Measurements from ENCODE around the gene ARHGAP32. TPM values are rescaled to one million over a fixed set of nuclear protein-coding genes. Genes with fewer than 3 reads are reported as not detected.

The ARHGAP32 gene
- total RNA-seq, 1 donor from 2014 or later = 38.4 TPM

DNA sequence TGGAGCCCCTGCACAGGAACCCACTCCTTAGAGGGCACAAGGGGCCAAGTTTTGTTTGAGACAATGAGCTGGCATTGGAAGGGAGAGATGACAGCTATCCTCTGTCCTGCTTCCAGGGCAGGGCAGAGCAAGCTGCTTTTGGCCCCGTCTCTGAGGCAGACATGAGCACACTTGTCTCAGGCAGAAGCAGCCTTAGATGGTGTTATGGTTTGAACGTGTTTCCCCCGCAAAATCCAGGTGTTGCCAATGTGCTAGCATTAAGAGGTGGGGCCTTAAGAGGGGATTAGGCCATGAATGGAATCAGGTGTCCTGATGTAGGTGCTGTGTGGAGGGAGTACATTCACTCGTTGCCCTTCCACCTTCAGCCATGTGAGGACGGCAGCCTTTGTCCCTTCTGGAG is 252.0 kb downstream of the ARHGAP32 start:
- no peak for DNase-seq (ENCODE audit: low read depth, low spot score)
- Mint-ChIP-seq H3K36me3 (ENCODE audit: low read depth) (no peaks in the 10 kb centered on the region), H3K4me3 (no peak overlapping the region), H3K9me3 (no peaks in the 10 kb centered on the region), H3K27me3 (ENCODE audit: low read depth) (peaks cover 8% of the 10 kb centered on the region), H3K27ac (ENCODE audit: unreplicated experiment) (no peak overlapping the region), H3K4me1 (peaks cover 42% of the 10 kb centered on the region)
- TF ChIP-seq, protein P1, sequence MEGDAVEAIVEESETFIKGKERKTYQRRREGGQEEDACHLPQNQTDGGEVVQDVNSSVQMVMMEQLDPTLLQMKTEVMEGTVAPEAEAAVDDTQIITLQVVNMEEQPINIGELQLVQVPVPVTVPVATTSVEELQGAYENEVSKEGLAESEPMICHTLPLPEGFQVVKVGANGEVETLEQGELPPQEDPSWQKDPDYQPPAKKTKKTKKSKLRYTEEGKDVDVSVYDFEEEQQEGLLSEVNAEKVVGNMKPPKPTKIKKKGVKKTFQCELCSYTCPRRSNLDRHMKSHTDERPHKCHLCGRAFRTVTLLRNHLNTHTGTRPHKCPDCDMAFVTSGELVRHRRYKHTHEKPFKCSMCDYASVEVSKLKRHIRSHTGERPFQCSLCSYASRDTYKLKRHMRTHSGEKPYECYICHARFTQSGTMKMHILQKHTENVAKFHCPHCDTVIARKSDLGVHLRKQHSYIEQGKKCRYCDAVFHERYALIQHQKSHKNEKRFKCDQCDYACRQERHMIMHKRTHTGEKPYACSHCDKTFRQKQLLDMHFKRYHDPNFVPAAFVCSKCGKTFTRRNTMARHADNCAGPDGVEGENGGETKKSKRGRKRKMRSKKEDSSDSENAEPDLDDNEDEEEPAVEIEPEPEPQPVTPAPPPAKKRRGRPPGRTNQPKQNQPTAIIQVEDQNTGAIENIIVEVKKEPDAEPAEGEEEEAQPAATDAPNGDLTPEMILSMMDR (conservative IDR thresholded peaks at IDR 0.05) = no peak

DNA sequence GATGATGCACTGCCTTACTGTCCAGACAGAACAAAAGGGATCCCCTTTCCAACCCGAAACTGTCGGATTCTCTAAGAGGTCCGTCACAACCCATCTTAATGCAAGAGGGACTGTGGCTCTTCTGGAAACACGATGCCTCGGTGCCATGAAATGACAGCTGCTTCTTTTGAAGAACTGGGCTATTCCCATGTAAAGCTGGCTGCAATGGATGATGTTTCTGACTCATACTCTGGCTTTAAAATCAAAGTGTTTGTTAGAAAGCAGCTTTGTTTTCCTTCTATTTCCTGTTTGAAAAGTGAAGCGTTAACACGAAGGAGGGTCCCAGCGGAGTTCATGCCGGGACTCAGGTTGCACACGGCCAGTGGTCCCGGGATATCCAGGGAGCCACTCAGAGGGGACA is 252.5 kb downstream of the ARHGAP32 start:
- no peak overlapping the region for H3K4me3 Mint-ChIP-seq
- DNase-seq (ENCODE audit: low read depth, low spot score) = no peak
- H3K36me3 Mint-ChIP-seq (ENCODE audit: low read depth) = no peaks in the 10 kb centered on the region
- no peak overlapping the region for H3K27ac Mint-ChIP-seq (ENCODE audit: unreplicated experiment)
- peaks cover 8% of the 10 kb centered on the region for H3K27me3 Mint-ChIP-seq (ENCODE audit: low read depth)
- H3K4me1 Mint-ChIP-seq = peaks cover 45% of the 10 kb centered on the region
- no peaks in the 10 kb centered on the region for H3K9me3 Mint-ChIP-seq
- TF ChIP-seq, protein P1 (conservative IDR thresholded peaks at IDR 0.05) = no peak

DNA sequence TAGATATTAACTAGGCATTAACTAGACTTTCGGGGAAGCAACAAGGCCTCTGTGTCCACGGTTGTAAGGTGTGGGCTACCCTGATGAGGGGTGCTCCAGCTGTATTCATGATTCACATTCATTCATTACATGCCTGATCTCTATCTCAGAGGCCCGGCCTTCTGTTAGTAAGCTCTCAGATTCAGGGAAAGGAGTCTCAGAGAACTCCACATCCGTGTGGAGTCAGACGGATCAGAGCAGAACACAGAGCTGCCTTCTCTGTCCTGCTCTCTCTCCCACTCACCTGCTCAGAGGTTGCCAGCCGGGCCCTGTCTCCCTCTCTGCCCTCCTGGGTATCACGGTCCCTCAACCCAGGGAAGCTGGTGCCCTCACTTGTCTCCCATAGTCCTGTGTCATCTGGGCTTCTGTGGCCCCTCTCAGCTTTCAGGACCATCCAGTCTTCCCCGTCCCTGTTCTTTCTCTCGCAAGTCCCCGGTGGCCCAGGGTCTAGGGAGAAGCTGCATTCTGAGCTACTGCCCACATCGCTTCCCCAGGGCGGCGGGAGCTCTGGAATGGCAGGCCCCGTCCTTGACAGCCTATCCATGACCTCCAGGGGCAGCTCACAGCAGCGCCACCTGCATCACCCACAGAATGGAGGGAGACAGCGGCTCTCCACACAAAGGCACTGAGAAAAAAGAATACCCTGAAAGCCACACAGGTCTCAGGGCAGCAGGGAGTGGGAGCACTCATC is 253.8 kb downstream of the ARHGAP32 start:
- no peaks in the 10 kb centered on the region for H3K9me3 Mint-ChIP-seq
- peaks cover 52% of the 10 kb centered on the region for H3K4me1 Mint-ChIP-seq
- H3K4me3 Mint-ChIP-seq = no peak overlapping the region
- no peak for DNase-seq (ENCODE audit: low read depth, low spot score)
- peaks cover 4% of the 10 kb centered on the region for H3K27me3 Mint-ChIP-seq (ENCODE audit: low read depth)
- H3K36me3 Mint-ChIP-seq (ENCODE audit: low read depth) = no peaks in the 10 kb centered on the region
- TF ChIP-seq, protein P1 (conservative IDR thresholded peaks at IDR 0.05) = no peak
- H3K27ac Mint-ChIP-seq (ENCODE audit: unreplicated experiment) = peak overlapping the region; percentile 78

DNA sequence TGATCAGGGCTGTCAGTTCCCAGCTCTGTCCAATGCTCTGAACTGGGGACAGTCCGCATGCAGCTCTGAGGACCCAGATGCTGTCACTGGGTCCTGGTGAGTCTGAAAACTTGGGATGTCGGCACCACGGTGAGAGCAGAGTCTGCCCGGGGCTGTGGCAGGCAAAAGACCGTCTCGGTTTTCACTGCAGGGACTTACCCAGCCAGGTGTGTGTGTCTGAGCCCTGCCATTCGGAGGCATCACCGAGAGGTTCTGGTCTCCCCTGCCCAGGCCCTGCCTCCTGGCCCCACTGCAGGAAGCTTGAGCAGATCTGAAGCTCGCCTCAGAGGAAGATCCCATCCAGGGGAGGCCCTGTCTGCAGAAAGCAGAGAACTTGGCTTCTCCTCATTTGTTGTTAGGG is 254.6 kb downstream of the ARHGAP32 start:
- peaks cover 2% of the 10 kb centered on the region for H3K27me3 Mint-ChIP-seq (ENCODE audit: low read depth)
- DNase-seq (ENCODE audit: low read depth, low spot score) = no peak

DNA sequence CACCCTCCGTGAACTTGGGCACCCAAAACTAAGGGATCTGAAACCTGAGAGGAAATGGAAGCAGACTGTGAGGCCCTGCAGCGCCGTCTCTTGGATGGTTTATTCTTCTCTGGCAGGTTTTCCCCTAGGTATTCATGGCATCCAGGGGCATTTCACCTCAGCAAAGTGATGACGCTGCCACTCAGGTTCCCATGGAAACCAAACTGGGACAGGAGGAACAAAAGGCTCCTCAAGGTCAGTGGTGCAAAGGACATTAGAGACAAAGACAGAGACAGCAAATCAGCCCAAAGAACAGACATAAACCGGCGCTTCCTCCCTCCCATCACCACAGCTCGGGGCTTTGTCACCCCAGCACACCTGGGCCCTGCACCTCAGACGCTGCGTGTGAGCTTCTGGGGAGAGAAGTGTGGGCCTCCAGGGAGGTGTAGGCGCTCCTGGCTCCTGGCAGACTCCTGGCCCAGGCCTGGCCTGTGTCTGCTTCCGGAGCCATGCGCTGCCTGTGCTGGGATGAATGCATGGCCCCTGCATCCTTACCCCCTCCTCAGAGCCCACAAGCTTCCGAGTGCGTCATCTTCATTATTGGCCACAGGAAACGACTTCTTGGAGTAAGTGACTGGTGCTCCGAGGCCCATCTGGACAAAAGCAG is 255.4 kb downstream of the ARHGAP32 start:
- Mint-ChIP-seq H3K27ac (ENCODE audit: unreplicated experiment) (peak overlapping the region; percentile 84), H3K4me3 (no peak overlapping the region)

More for the DNA sequence above, 254.6 kb downstream of the ARHGAP32 start:
- H3K9me3 Mint-ChIP-seq = no peaks in the 10 kb centered on the region
- H3K27ac Mint-ChIP-seq (ENCODE audit: unreplicated experiment) = peak overlapping the region; percentile 84
- TF ChIP-seq, protein P1 (conservative IDR thresholded peaks at IDR 0.05) = no peak
- H3K36me3 Mint-ChIP-seq (ENCODE audit: low read depth) = no peaks in the 10 kb centered on the region
- H3K4me1 Mint-ChIP-seq = peaks cover 53% of the 10 kb centered on the region
- no peak overlapping the region for H3K4me3 Mint-ChIP-seq

More for the DNA sequence above, 255.4 kb downstream of the ARHGAP32 start:
- DNase-seq (ENCODE audit: low read depth, low spot score) = no peak
- peaks cover 4% of the 10 kb centered on the region for H3K27me3 Mint-ChIP-seq (ENCODE audit: low read depth)
- H3K9me3 Mint-ChIP-seq = no peaks in the 10 kb centered on the region
- TF ChIP-seq, protein P1 (conservative IDR thresholded peaks at IDR 0.05) = no peak
- H3K4me1 Mint-ChIP-seq = peaks cover 61% of the 10 kb centered on the region
- no peaks in the 10 kb centered on the region for H3K36me3 Mint-ChIP-seq (ENCODE audit: low read depth)

All from neural crest cell (in vitro differentiated cells).